Nephron (organoid): Measurements from ENCODE around the gene AIF1.

Experiments
- H3K27ac Mint-ChIP-seq, 3 experiments: 2 replicates each; pipeline ENCODE4 v1.8.0; 2020; ENCODE audit warnings: mixed read lengths in 3 of 3, mild to moderate bottlenecking in 2 of 3, moderate library complexity in 1 of 3
- H3K27me3 Mint-ChIP-seq: 2 replicates; pipeline ENCODE4 v1.8.0; 2021; ENCODE audit warnings: low read depth, mild to moderate bottlenecking, moderate library complexity, mixed read lengths
- H3K36me3 Mint-ChIP-seq: 2 replicates; pipeline ENCODE4 v1.8.0; 2020; ENCODE audit warnings: low read depth, mixed read lengths
- H3K4me1 Mint-ChIP-seq: 2 replicates; pipeline ENCODE4 v1.8.0; 2020; ENCODE audit warnings: mixed read lengths
- H3K4me3 Mint-ChIP-seq, 3 experiments: 2 replicates each; pipeline ENCODE4 v1.8.0; 2020; ENCODE audit warnings: mild to moderate bottlenecking in 3 of 3, mixed read lengths in 3 of 3, moderate library complexity in 2 of 3
- H3K9me3 Mint-ChIP-seq: 2 replicates; pipeline ENCODE4 v1.8.0; 2020; ENCODE audit warnings: mixed read lengths
- CTCF ChIP-seq, 3 experiments: fragments of 200-600 bp; sonication (generic); IDR thresholded peaks; one replicate each; pipeline ENCODE4 v1.5.0; 2021; ENCODE audit warnings: antibody characterized with exemption in 3 of 3; ENCODE audit not compliant: unreplicated experiment in 3 of 3

The AIF1 gene

GRCh38 chr6:31580807-31581433, 34.1 kb upstream of the AIF1 start:
- Mint-ChIP-seq H3K9me3 (no peaks in the 10 kb centered on the region), H3K4me3 (peak overlapping the region; percentile 94 to 96 (median 95)), H3K4me1 (peaks cover 20% of the 10 kb centered on the region), H3K27ac (peak overlapping the region; percentile 81 to 89 (median 89)), H3K27me3 (peaks cover 6% of the 10 kb centered on the region), H3K36me3 (no peaks in the 10 kb centered on the region)
- TF ChIP-seq CTCF (IDR thresholded peaks at IDR 0.05; ENCODE audit: unreplicated experiment in 3 of 3): peak; percentile 96 to 98 (median 98)

- H3K27me3 Mint-ChIP-seq: peaks cover 6% of the 10 kb centered on the region
- peak overlapping the region; percentile 94 to 96 (median 95) for H3K4me3 Mint-ChIP-seq
- H3K9me3 Mint-ChIP-seq: no peaks in the 10 kb centered on the region
- no peak for TF ChIP-seq CTCF (IDR thresholded peaks at IDR 0.05; ENCODE audit: unreplicated experiment in 3 of 3)
- no peaks in the 10 kb centered on the region for H3K36me3 Mint-ChIP-seq
- peaks cover 21% of the 10 kb centered on the region for H3K4me1 Mint-ChIP-seq
- peak overlapping the region; percentile 81 to 89 (median 89) for H3K27ac Mint-ChIP-seq
Observed at GRCh38 chr6:31581434-31582229, 33.4 kb upstream of the AIF1 start.

GRCh38 chr6:31582230-31582643, 32.8 kb upstream of the AIF1 start, which contains the start of gene LTB:
TSS of gene LTB (minus strand) at chr6:31582424. CDS start at chr6:31582417, 7 bp downstream.
- peak within 1 kb of the TSS; percentile 81 to 89 (median 89) for H3K27ac Mint-ChIP-seq
- peaks cover 25% of the 10 kb centered on the region for H3K4me1 Mint-ChIP-seq
- H3K27me3 Mint-ChIP-seq: peaks cover 7% of the 10 kb centered on the region
- H3K4me3 Mint-ChIP-seq: peak within 1 kb of the TSS; percentile 94 to 96 (median 95)
- no peaks in the 10 kb centered on the region for H3K9me3 Mint-ChIP-seq
- H3K36me3 Mint-ChIP-seq: no peaks in the 10 kb centered on the region
- TF ChIP-seq CTCF (IDR thresholded peaks at IDR 0.05; ENCODE audit: unreplicated experiment in 3 of 3): no peak

GRCh38 chr6:31585491-31585890, 29.5 kb upstream of the AIF1 start:
- H3K27me3 Mint-ChIP-seq: peaks cover 11% of the 10 kb centered on the region
- no peaks in the 10 kb centered on the region for H3K9me3 Mint-ChIP-seq
- H3K27ac Mint-ChIP-seq: peak overlapping the region in 1 of 3 experiments; percentile 71

GRCh38 chr6:31586008-31586407, 29.0 kb upstream of the AIF1 start, which contains the start of gene LST1:
TSS of gene LST1 (plus strand) at chr6:31586277. CDS start at chr6:31587300, 1,023 bp downstream.
- peaks cover 11% of the 10 kb centered on the region for H3K27me3 Mint-ChIP-seq
- H3K9me3 Mint-ChIP-seq: no peaks in the 10 kb centered on the region
- H3K36me3 Mint-ChIP-seq: no peaks in the 10 kb centered on the region
- H3K27ac Mint-ChIP-seq: peak within 1 kb of the TSS in 2 of 3 experiments; percentile 75
- no peak for TF ChIP-seq CTCF (IDR thresholded peaks at IDR 0.05; ENCODE audit: unreplicated experiment in 3 of 3)
- H3K4me1 Mint-ChIP-seq: peaks cover 27% of the 10 kb centered on the region
- peak within 1 kb of the TSS in 1 of 3 experiments; percentile 35 for H3K4me3 Mint-ChIP-seq

More at GRCh38 chr6:31585491-31585890, 29.5 kb upstream of the AIF1 start:
- peak overlapping the region in 1 of 3 experiments; percentile 35 for H3K4me3 Mint-ChIP-seq
- peaks cover 31% of the 10 kb centered on the region for H3K4me1 Mint-ChIP-seq
- no peak for TF ChIP-seq CTCF (IDR thresholded peaks at IDR 0.05; ENCODE audit: unreplicated experiment in 3 of 3)
- H3K36me3 Mint-ChIP-seq: no peaks in the 10 kb centered on the region
